Gastroesophageal sphincter (tissue), 4 donors: ENCODE measurements around the gene LYSET. TPM values are rescaled to one million over a fixed set of nuclear protein-coding genes. Genes with fewer than 3 reads are reported as not detected.
"Not testable (repeated sequence)": the region's sequence is repeated elsewhere in the genome, so short reads cannot be mapped to it uniquely, and the experiment has no call there.

ENCODE experiments used
- ATAC-seq: fragments of 150-250 bp; one replicate; pipeline ENCODE4 v1.9.1; 2016; ENCODE audit warnings: mild to moderate bottlenecking, moderate library complexity
- H3K27ac ChIP-seq, 4 donors: fragments of 200-600 bp; sonication (generic) in 3 of 4; 1 replicate in 3 of 4; 2 replicates in 1 of 4; pipeline ENCODE4 v1.5.1; 2016 to 2019
- H3K27me3 ChIP-seq: fragments of 200-600 bp; sonication (generic); one replicate; pipeline ENCODE4 v1.5.1; 2019
- H3K36me3 ChIP-seq, 2 donors: fragments of 200-600 bp; sonication (generic); one replicate each; pipeline ENCODE4 v1.5.1; 2019; ENCODE audit warnings: control low read depth in 1 of 2
- H3K4me1 ChIP-seq, 3 donors: fragments of 200-600 bp; sonication (generic); 1 replicate in 2 of 3; 2 replicates in 1 of 3; pipeline ENCODE4 v1.5.1; 2016 to 2019; ENCODE audit warnings: control low read depth in 2 of 3
- H3K4me3 ChIP-seq, 2 donors: fragments of 200-600 bp; sonication (generic); one replicate each; pipeline ENCODE4 v1.5.1; 2019; ENCODE audit warnings: mild to moderate bottlenecking in 1 of 2, moderate library complexity in 1 of 2
- H3K9me3 ChIP-seq, 3 donors: fragments of 200-600 bp; sonication (generic); one replicate each; pipeline ENCODE4 v1.5.1; 2017 to 2019; ENCODE audit warnings: control low read depth in 2 of 3
- EP300 ChIP-seq: sonication (generic); formaldehyde crosslinking; IDR thresholded peaks from one replicate; pipeline ENCODE4 v1.6.1; 2017; ENCODE audit warnings: antibody characterized with exemption, mild to moderate bottlenecking
- POLR2A ChIP-seq, 2 donors: fragments of 450-650 bp; IDR thresholded peaks; one replicate each; pipeline ENCODE4 v1.6.1; 2017; ENCODE audit warnings: antibody characterized with exemption in 2 of 2, mild to moderate bottlenecking in 2 of 2, moderate library complexity in 1 of 2
- POLR2AphosphoS5 ChIP-seq: sonication (generic); formaldehyde crosslinking; IDR thresholded peaks from one replicate; pipeline ENCODE4 v1.6.1; 2017; ENCODE audit warnings: antibody characterized with exemption
- WGBS, 2 donors: methylation state at CpG; one replicate each; pipeline ENCODE4 v1.1.5; 2018; ENCODE audit warnings: low coverage in 1 of 2; 5-methylcytosine and 5-hydroxymethylcytosine counted together
- total RNA-seq, 4 donors: library from RNA; depleted of rRNA; stranded (reverse); fragments of >200 nt; gene quantifications; one replicate each; pipeline ENCODE4 v1.1.0, GENCODE V29; 2016
- TF ChIP-seq, protein P1 (sequence below), 4 experiments: fragments of 200-600 bp in 2 of 4; fragments of 450-650 bp in 2 of 4; sonication (generic) in 1 of 4; IDR thresholded peaks; one replicate each; pipeline ENCODE4 v1.5.1; 2017 to 2019; ENCODE audit warnings: antibody characterized with exemption in 4 of 4, mild to moderate bottlenecking in 2 of 4, moderate library complexity in 2 of 4

Gene LYSET
- total RNA-seq, 4 donors from 2014 or later = 8.7 to 16.8 (median 12.9) TPM

- H3K27ac ChIP-seq = no peak overlapping the region
- H3K9me3 ChIP-seq = no peaks in the 10 kb centered on the region
- H3K4me1 ChIP-seq = no peaks in the 10 kb centered on the region
- ATAC-seq = no peak
- no peaks in the 10 kb centered on the region for H3K27me3 ChIP-seq
- no peaks in the 10 kb centered on the region for H3K36me3 ChIP-seq
- WGBS, 2 donors = 83% methylated on average over 2 of the region's 2 CpGs
- H3K4me3 ChIP-seq = no peak overlapping the region
- TF ChIP-seq EP300 (no peak), POLR2AphosphoS5 (no peak), POLR2A (IDR thresholded peaks at IDR 0.05) (no peak)
- TF ChIP-seq, protein P1, sequence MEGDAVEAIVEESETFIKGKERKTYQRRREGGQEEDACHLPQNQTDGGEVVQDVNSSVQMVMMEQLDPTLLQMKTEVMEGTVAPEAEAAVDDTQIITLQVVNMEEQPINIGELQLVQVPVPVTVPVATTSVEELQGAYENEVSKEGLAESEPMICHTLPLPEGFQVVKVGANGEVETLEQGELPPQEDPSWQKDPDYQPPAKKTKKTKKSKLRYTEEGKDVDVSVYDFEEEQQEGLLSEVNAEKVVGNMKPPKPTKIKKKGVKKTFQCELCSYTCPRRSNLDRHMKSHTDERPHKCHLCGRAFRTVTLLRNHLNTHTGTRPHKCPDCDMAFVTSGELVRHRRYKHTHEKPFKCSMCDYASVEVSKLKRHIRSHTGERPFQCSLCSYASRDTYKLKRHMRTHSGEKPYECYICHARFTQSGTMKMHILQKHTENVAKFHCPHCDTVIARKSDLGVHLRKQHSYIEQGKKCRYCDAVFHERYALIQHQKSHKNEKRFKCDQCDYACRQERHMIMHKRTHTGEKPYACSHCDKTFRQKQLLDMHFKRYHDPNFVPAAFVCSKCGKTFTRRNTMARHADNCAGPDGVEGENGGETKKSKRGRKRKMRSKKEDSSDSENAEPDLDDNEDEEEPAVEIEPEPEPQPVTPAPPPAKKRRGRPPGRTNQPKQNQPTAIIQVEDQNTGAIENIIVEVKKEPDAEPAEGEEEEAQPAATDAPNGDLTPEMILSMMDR (IDR thresholded peaks at IDR 0.05) = no peak
Measured at GRCh38 chr14:93155667-93156066, 29.4 kb upstream of the LYSET start.

DNA sequence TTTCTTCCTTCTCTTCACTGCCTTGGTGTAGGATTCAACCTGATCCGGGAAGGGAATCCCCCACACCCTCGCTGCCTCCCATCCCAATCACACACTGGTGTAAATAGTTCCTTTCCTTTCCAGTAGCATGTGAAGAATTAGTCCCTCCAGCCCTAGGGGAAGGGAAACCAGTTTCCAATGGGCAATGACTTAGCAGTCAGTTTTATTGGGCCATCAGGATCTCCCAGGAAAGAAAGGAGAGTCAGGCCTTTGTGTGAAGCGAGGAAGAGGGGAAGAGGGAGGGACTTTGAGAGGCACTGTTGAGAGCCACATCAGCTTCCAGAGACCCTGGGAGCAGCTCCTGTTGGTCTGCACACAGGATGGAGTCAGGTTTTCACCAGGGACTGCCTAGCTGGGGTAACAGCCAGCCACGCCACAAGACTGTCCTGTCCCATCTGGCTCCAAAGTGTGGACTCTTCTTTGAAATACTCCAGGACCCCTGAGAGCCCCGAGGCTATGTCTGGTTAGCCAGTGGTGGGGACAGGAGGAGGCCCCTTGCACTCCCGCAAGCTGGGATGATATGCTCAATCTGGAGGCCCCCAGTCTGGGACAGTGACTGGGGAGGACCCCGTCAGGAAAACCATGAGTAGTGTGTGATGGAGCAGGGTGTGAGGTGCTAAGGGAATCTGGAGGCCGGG is 28.3 kb upstream of the LYSET start:
- ATAC-seq = no peak
- no peaks in the 10 kb centered on the region for H3K9me3 ChIP-seq
- TF ChIP-seq, protein P1 (IDR thresholded peaks at IDR 0.05) = no peak
- no peak overlapping the region for H3K27ac ChIP-seq
- H3K4me1 ChIP-seq = no peaks in the 10 kb centered on the region
- no peaks in the 10 kb centered on the region for H3K27me3 ChIP-seq
- H3K4me3 ChIP-seq = no peak overlapping the region
- H3K36me3 ChIP-seq = no peaks in the 10 kb centered on the region
- 69% methylated on average over 4 of the region's 8 CpGs; no CpG with 5 or more reads in 1 of the 2 donors for WGBS, 2 donors

GRCh38 chr14:93158349-93158748 is 26.8 kb upstream of the LYSET start:
- not testable (repeated sequence) for ATAC-seq, H3K9me3 ChIP-seq, H3K36me3 ChIP-seq, H3K27me3 ChIP-seq, H3K4me3 ChIP-seq, H3K4me1 ChIP-seq, H3K27ac ChIP-seq
- 86 to 89% methylated on average over 6 to 7 of the region's 7 CpGs for WGBS, 2 donors

- 74 to 79% methylated on average over 1 to 4 of the region's 5 CpGs for WGBS, 2 donors
- H3K27ac ChIP-seq, H3K4me3 ChIP-seq, H3K27me3 ChIP-seq, H3K9me3 ChIP-seq, H3K36me3 ChIP-seq, H3K4me1 ChIP-seq, ATAC-seq: not testable (repeated sequence)
Measured at GRCh38 chr14:93159625-93160352, 25.3 kb upstream of the LYSET start.

GRCh38 chr14:93160353-93160801 is 24.7 kb upstream of the LYSET start:
- no peak for TF ChIP-seq EP300
- TF ChIP-seq, protein P1 (IDR thresholded peaks at IDR 0.05) = peak in 1 of 4 experiments; percentile 29
- TF ChIP-seq POLR2AphosphoS5 = no peak
- TF ChIP-seq POLR2A (IDR thresholded peaks at IDR 0.05) = no peak
- WGBS, 2 donors = no CpG with 5 or more reads among the region's 4 CpGs
- Histone ChIP-seq H3K4me1 (no peaks in the 10 kb centered on the region), H3K9me3 (no peaks in the 10 kb centered on the region), H3K27ac (no peak overlapping the region), H3K4me3 (no peak overlapping the region), H3K36me3 (no peaks in the 10 kb centered on the region), H3K27me3 (no peaks in the 10 kb centered on the region)
- ATAC-seq = no peak

- 53 to 66% methylated on average over 3 of the region's 4 CpGs for WGBS, 2 donors
- H3K4me1 ChIP-seq = no peaks in the 10 kb centered on the region
- no peaks in the 10 kb centered on the region for H3K27me3 ChIP-seq
- no peaks in the 10 kb centered on the region for H3K36me3 ChIP-seq
- H3K27ac ChIP-seq = no peak overlapping the region
- no peak for TF ChIP-seq EP300
- TF ChIP-seq POLR2A (IDR thresholded peaks at IDR 0.05) = no peak
- no peak for TF ChIP-seq POLR2AphosphoS5
- TF ChIP-seq, protein P1 (IDR thresholded peaks at IDR 0.05) = no peak
- no peak overlapping the region for H3K4me3 ChIP-seq
- H3K9me3 ChIP-seq = no peaks in the 10 kb centered on the region
- no peak for ATAC-seq
Measured at GRCh38 chr14:93161411-93161940, 23.6 kb upstream of the LYSET start.
